Measurements from ENCODE around the gene GALNTL6.

GALNTL6 gene

DNA sequence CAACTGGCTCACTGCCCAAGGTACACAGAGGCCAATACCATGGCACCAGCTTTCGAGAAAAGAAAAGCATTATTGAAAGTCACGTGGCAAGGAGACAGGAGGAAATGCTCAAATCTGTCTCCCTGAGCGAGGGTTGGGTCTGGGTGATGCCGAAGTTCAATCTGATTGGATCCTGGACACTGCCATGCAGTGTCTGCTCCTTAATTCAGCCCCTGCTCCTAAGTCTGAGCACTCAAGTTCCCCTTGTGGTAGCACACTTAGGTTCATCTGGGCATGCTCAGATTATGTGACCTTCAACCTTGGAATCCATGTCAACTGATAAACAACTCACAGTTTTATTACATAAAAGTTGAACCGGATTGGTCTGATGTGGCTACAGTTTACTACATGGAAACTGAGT, 842.9 kb downstream of the GALNTL6 start:
- CTCF ChIA-PET, result no interaction called here
- POLR2A ChIA-PET, result no interaction called here
- TF ChIP-seq FOXK2 (IDR thresholded peaks at IDR 0.05), result no peak
- no peak for TF ChIP-seq HDGF (IDR thresholded peaks at IDR 0.05; ENCODE audit: borderline replicate concordance)
- no peak for TF ChIP-seq LEF1 (IDR thresholded peaks at IDR 0.05; ENCODE audit: borderline replicate concordance)
- no peak for TF ChIP-seq SP1 (IDR thresholded peaks at IDR 0.05)
- TF ChIP-seq TARDBP (IDR thresholded peaks at IDR 0.05), result no peak
- TF ChIP-seq SUZ12 (IDR thresholded peaks at IDR 0.05), result no peak
- TF ChIP-seq ZNF384 (IDR thresholded peaks at IDR 0.05), result no peak
- TF ChIP-seq, protein P1, sequence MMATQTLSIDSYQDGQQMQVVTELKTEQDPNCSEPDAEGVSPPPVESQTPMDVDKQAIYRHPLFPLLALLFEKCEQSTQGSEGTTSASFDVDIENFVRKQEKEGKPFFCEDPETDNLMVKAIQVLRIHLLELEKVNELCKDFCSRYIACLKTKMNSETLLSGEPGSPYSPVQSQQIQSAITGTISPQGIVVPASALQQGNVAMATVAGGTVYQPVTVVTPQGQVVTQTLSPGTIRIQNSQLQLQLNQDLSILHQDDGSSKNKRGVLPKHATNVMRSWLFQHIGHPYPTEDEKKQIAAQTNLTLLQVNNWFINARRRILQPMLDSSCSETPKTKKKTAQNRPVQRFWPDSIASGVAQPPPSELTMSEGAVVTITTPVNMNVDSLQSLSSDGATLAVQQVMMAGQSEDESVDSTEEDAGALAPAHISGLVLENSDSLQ (IDR thresholded peaks at IDR 0.05), result no peak
- no peak for TF ChIP-seq FOXA1 (IDR thresholded peaks at IDR 0.05)
- TF ChIP-seq BHLHE40 (IDR thresholded peaks at IDR 0.05; ENCODE audit: borderline replicate concordance), result no peak
- no peak for TF ChIP-seq ARNT (IDR thresholded peaks at IDR 0.05)
- TF ChIP-seq L3MBTL2 (conservative IDR thresholded peaks at IDR 0.05), result no peak
- TF ChIP-seq CTBP1 (IDR thresholded peaks at IDR 0.05; ENCODE audit: borderline replicate concordance), result no peak
- TF ChIP-seq ELF4 (IDR thresholded peaks at IDR 0.05), result no peak
- no peak for TF ChIP-seq NFRKB (IDR thresholded peaks at IDR 0.05)
- no peak for TF ChIP-seq FOXM1 (IDR thresholded peaks at IDR 0.05; ENCODE audit: borderline replicate concordance)
- no peak for DNase-seq (ENCODE audit: extremely low spot score)

DNA sequence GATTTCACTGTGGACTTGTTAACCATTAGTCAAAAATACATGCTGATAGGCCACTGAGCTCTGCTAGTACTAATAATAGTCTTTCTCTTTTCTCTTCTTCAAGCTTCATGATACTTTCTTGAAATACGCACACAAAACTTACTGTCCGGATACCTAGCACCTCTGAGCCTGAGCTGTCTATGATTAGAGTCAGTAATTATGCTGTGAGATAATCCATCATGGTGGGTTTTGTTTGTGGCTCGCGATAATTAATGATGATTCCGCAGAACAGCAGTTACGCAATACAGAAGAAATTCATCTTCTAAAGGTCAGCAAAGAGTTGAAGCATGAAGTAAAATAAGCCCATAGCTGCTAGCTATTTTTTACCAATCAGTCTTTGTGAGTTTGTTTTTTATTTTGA, 843.9 kb downstream of the GALNTL6 start:
- TF ChIP-seq SP1 (IDR thresholded peaks at IDR 0.05), result no peak
- no peak for TF ChIP-seq ZNF384 (IDR thresholded peaks at IDR 0.05)
- no peak for TF ChIP-seq ELF4 (IDR thresholded peaks at IDR 0.05)
- TF ChIP-seq HDGF (IDR thresholded peaks at IDR 0.05; ENCODE audit: borderline replicate concordance), result no peak
- no peak for TF ChIP-seq ARNT (IDR thresholded peaks at IDR 0.05)
- TF ChIP-seq, protein P1 (IDR thresholded peaks at IDR 0.05), result no peak
- TF ChIP-seq FOXK2 (IDR thresholded peaks at IDR 0.05), result no peak
- TF ChIP-seq CTBP1 (IDR thresholded peaks at IDR 0.05; ENCODE audit: borderline replicate concordance), result no peak
- TF ChIP-seq TARDBP (IDR thresholded peaks at IDR 0.05), result no peak
- TF ChIP-seq L3MBTL2 (conservative IDR thresholded peaks at IDR 0.05), result no peak
- TF ChIP-seq SUZ12 (IDR thresholded peaks at IDR 0.05), result no peak
- no peak for TF ChIP-seq FOXA1 (IDR thresholded peaks at IDR 0.05)
- no peak for TF ChIP-seq NFRKB (IDR thresholded peaks at IDR 0.05)
- TF ChIP-seq FOXM1 (IDR thresholded peaks at IDR 0.05; ENCODE audit: borderline replicate concordance), result no peak
- CTCF ChIA-PET, result no interaction called here
- DNase-seq (ENCODE audit: extremely low spot score), result no peak

DNA sequence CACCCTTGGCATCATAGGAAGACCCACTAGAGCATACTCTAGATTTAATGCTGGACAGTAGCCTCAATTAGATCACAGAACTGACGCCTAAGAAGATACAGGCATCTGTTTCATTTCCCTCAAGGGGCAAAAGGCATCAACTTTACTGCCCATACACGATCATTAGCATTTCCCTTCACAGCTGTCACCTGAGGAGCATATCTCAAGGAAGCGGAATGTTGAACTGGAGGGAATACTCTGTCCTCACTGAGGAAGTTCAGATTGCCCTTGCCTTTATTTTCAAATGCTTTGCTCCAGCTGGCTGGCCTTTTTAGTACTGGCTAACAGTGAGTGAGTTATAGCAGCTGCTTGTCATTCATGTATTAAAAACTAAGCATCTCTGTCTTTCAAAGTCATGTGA, 847.0 kb downstream of the GALNTL6 start:
- TF ChIP-seq FOXK2 (IDR thresholded peaks at IDR 0.05) (no peak), L3MBTL2 (conservative IDR thresholded peaks at IDR 0.05) (no peak), ARNT (IDR thresholded peaks at IDR 0.05) (no peak), ELF4 (IDR thresholded peaks at IDR 0.05) (no peak), SUZ12 (IDR thresholded peaks at IDR 0.05) (no peak), FOXM1 (IDR thresholded peaks at IDR 0.05; ENCODE audit: borderline replicate concordance) (no peak), NFRKB (IDR thresholded peaks at IDR 0.05) (no peak), TARDBP (IDR thresholded peaks at IDR 0.05) (no peak), SP1 (IDR thresholded peaks at IDR 0.05) (no peak), BHLHE40 (IDR thresholded peaks at IDR 0.05; ENCODE audit: borderline replicate concordance) (no peak), HDGF (IDR thresholded peaks at IDR 0.05; ENCODE audit: borderline replicate concordance) (no peak), CTBP1 (IDR thresholded peaks at IDR 0.05; ENCODE audit: borderline replicate concordance) (no peak)
- TF ChIP-seq, protein P1 (IDR thresholded peaks at IDR 0.05), result no peak
- ChIA-PET CTCF (no interaction called here), POLR2A (no interaction called here)
- no peak for DNase-seq (ENCODE audit: extremely low spot score)

More for the DNA sequence above, 843.9 kb downstream of the GALNTL6 start:
- POLR2A ChIA-PET, result no interaction called here

DNA sequence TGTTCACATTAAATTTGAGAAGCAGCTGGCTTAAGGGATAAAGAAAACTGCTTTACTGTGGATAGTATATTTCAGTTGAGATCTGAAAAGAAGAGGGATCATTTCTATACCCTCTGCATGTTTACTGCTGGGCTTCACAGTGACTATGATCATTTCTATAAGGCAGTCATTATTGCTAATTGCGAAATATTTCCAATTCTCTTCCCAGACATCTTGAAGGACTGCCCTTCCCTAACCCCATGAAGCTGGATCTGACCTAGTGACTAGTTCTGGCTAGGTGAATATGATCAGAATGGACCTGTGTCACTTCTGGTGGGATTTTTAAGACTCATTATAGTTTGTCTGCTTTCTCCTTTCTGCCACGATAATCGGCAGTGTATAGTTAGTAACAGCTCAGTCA, 848.9 kb downstream of the GALNTL6 start:
- TF ChIP-seq HDGF (IDR thresholded peaks at IDR 0.05; ENCODE audit: borderline replicate concordance) (no peak), BHLHE40 (IDR thresholded peaks at IDR 0.05; ENCODE audit: borderline replicate concordance) (no peak), TARDBP (IDR thresholded peaks at IDR 0.05) (no peak), ARNT (IDR thresholded peaks at IDR 0.05) (no peak), LEF1 (IDR thresholded peaks at IDR 0.05; ENCODE audit: borderline replicate concordance) (no peak)
- ChIA-PET CTCF (no interaction called here), POLR2A (no interaction called here)
- no peak for DNase-seq (ENCODE audit: extremely low spot score)

DNA sequence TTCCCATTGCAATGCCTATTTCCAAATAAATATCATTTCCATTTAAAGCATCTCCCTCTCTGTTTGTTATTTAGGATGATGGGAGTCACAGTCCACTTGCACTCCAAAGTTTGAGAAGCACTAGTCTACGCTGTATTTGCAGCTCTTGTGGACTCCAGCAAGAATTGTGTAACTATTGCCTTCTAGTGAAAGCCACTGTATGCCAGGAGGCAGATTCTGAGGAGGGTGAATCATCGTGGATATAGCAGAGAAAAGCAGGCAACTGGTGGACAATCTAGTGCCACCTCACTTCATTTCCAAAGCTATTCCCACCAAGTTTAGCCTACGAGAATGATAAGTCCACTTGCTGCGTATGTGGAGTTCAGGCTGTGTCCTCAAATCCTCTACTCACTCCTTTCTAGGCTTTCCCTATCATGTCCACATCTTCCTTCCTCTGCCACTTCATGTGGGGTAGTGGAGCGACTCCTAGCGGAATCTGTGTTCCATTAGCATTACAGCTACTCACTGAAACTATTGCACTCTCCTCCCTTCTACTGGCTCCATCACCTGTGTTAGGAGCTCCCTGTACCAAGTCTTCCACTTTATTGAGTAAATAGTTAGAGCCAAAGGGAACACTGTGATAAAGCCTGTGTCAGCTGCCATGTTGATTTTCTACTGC, 853.6 kb downstream of the GALNTL6 start:
- no peak for TF ChIP-seq CTBP1 (IDR thresholded peaks at IDR 0.05; ENCODE audit: borderline replicate concordance)
- no peak for TF ChIP-seq HDGF (IDR thresholded peaks at IDR 0.05; ENCODE audit: borderline replicate concordance)
- TF ChIP-seq SP1 (IDR thresholded peaks at IDR 0.05), result no peak
- no peak for TF ChIP-seq BHLHE40 (IDR thresholded peaks at IDR 0.05; ENCODE audit: borderline replicate concordance)
- no peak for TF ChIP-seq ELF4 (IDR thresholded peaks at IDR 0.05)
- TF ChIP-seq SUZ12 (IDR thresholded peaks at IDR 0.05), result no peak
- no peak for TF ChIP-seq TARDBP (IDR thresholded peaks at IDR 0.05)
- TF ChIP-seq FOXM1 (IDR thresholded peaks at IDR 0.05; ENCODE audit: borderline replicate concordance), result no peak
- POLR2A ChIA-PET, result no interaction called here
- DNase-seq (ENCODE audit: extremely low spot score), result peak; percentile 61
- CTCF ChIA-PET, result interaction anchor here (0.6 to 0.8 kb wide), 4 partner anchors 34 to 198 kb away, joined by 3 to 5 read pairs (median 3); no protein-coding TSS in a partner anchor

DNA sequence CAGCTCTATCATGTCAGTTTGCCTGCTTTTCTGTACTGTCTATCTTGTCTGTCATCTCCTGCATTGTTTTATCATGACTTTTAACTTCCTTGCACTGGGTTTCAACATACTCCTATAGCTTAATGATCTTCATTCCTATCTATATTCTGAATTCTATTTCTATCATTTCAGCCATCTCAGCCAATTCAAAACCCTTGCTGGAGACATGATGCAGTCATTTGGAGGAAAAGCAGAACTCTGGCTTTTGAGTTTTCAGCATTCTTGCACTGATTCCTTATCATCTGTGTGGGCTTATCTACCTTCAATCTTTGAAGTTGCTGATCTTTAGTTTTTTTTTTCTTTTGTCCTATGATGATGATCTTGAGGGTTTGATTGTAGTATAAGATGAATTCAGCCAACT, 861.6 kb downstream of the GALNTL6 start:
- TF ChIP-seq, protein P1 (IDR thresholded peaks at IDR 0.05), result no peak
- TF ChIP-seq ARNT (IDR thresholded peaks at IDR 0.05) (no peak), NFRKB (IDR thresholded peaks at IDR 0.05) (no peak), BHLHE40 (IDR thresholded peaks at IDR 0.05; ENCODE audit: borderline replicate concordance) (no peak), L3MBTL2 (conservative IDR thresholded peaks at IDR 0.05) (no peak), SUZ12 (IDR thresholded peaks at IDR 0.05) (no peak), SP1 (IDR thresholded peaks at IDR 0.05) (no peak), LEF1 (IDR thresholded peaks at IDR 0.05; ENCODE audit: borderline replicate concordance) (no peak), TARDBP (IDR thresholded peaks at IDR 0.05) (no peak), FOXK2 (IDR thresholded peaks at IDR 0.05) (no peak), ZNF384 (IDR thresholded peaks at IDR 0.05) (no peak), ELF4 (IDR thresholded peaks at IDR 0.05) (no peak), CTBP1 (IDR thresholded peaks at IDR 0.05; ENCODE audit: borderline replicate concordance) (no peak)
- POLR2A ChIA-PET, result no interaction called here
- CTCF ChIA-PET, result interaction anchor here (0.6 to 0.9 kb wide), 2 partner anchors 8 to 105 kb away, joined by 3 to 4 read pairs; no protein-coding TSS in a partner anchor
- no peak for DNase-seq (ENCODE audit: extremely low spot score)
